Liver (tissue), 9 donors: ENCODE data around the gene LHX6. TPM values are rescaled to one million over a fixed set of nuclear protein-coding genes. Genes with fewer than 3 reads are reported as not detected.

Experiments
- DNase-seq: peaks from one replicate; pipeline ENCODE4 v3.0.0-alpha.2; 2017; ENCODE audit warnings: low spot score
- H3K27ac ChIP-seq, 2 donors: one replicate each; pipeline ENCODE4 v1.7.0; 2013; ENCODE audit warnings: inconsistent platforms in 2 of 2, low read length in 2 of 2, control low read depth in 1 of 2, low read depth in 1 of 2, mild to moderate bottlenecking in 1 of 2
- H3K27me3 ChIP-seq, 4 donors: one replicate each; pipeline versions ENCODE4 v1.6.1 to v1.7.0; 2013; ENCODE audit warnings: low read length in 3 of 4, inconsistent platforms in 1 of 4, mild to moderate bottlenecking in 1 of 4, moderate library complexity in 1 of 4; ENCODE audit not compliant: control insufficient read depth in 4 of 4, insufficient read depth in 4 of 4
- H3K36me3 ChIP-seq, 4 donors: one replicate each; pipeline versions ENCODE4 v1.6.1 to v1.7.0; 2013; ENCODE audit warnings: low read length in 3 of 4, mild to moderate bottlenecking in 3 of 4, low read depth in 1 of 4, moderate library complexity in 1 of 4; ENCODE audit not compliant: control insufficient read depth in 4 of 4, insufficient read depth in 3 of 4
- H3K4me1 ChIP-seq, 4 donors: one replicate each; pipeline versions ENCODE4 v1.6.1 to v1.7.0; 2013; ENCODE audit warnings: low read length in 3 of 4, mild to moderate bottlenecking in 3 of 4, moderate library complexity in 1 of 4; ENCODE audit not compliant: control insufficient read depth in 4 of 4, insufficient read depth in 4 of 4
- H3K4me3 ChIP-seq, 3 donors: one replicate each; pipeline versions ENCODE4 v1.6.1 to v1.7.0; 2013; ENCODE audit warnings: low read length in 3 of 3, control low read depth in 1 of 3, low read depth in 1 of 3, mild to moderate bottlenecking in 1 of 3
- H3K9ac ChIP-seq, 2 donors: one replicate each; pipeline ENCODE4 v1.7.0; 2013; ENCODE audit warnings: low read length in 2 of 2, mild to moderate bottlenecking in 2 of 2, moderate library complexity in 2 of 2, control low read depth in 1 of 2, low read depth in 1 of 2
- H3K9me3 ChIP-seq, 4 donors: one replicate each; pipeline versions ENCODE4 v1.6.1 to v1.7.0; 2013; ENCODE audit warnings: low read length in 3 of 4; ENCODE audit not compliant: control insufficient read depth in 4 of 4
- EGR1 ChIP-seq, 2 donors: IDR thresholded peaks; 2 replicates each; pipeline ENCODE4 v1.6.1; 2016 to 2018; ENCODE audit warnings: antibody characterized with exemption in 2 of 2, low read depth in 2 of 2
- FOXA1 ChIP-seq: IDR thresholded peaks from 2 replicates; pipeline ENCODE4 v1.6.1; 2016; ENCODE audit warnings: antibody characterized with exemption
- FOXA2 ChIP-seq: IDR thresholded peaks from 2 replicates; pipeline ENCODE4 v1.6.1; 2016; ENCODE audit warnings: antibody characterized with exemption
- GABPA ChIP-seq, 2 donors: IDR thresholded peaks in 1 of 2; conservative IDR thresholded peaks in 1 of 2; 2 replicates each; pipeline ENCODE4 v1.6.1; 2016; ENCODE audit warnings: antibody characterized with exemption in 2 of 2, mild to moderate bottlenecking in 1 of 2, moderate library complexity in 1 of 2
- HNF4A ChIP-seq, 2 donors: conservative IDR thresholded peaks; 2 replicates each; pipeline ENCODE4 v1.6.1; 2016; ENCODE audit warnings: antibody characterized with exemption in 2 of 2, mild to moderate bottlenecking in 2 of 2
- HNF4G ChIP-seq: IDR thresholded peaks from 2 replicates; pipeline ENCODE4 v1.6.1; 2016; ENCODE audit warnings: antibody characterized with exemption
- JUND ChIP-seq, 2 donors: IDR thresholded peaks; 2 replicates each; pipeline ENCODE4 v1.6.1; 2016; ENCODE audit warnings: antibody characterized with exemption in 2 of 2
- NR2F2 ChIP-seq: IDR thresholded peaks from 2 replicates; pipeline ENCODE4 v1.6.1; 2016; ENCODE audit warnings: antibody characterized with exemption
- RAD21 ChIP-seq, 2 donors: IDR thresholded peaks; 2 replicates each; pipeline ENCODE4 v1.6.1; 2016; ENCODE audit warnings: antibody characterized with exemption in 2 of 2, mild to moderate bottlenecking in 2 of 2
- RXRA ChIP-seq, 2 donors: IDR thresholded peaks; 2 replicates each; pipeline ENCODE4 v1.6.1; 2017 to 2018; ENCODE audit warnings: antibody characterized with exemption in 2 of 2, mild to moderate bottlenecking in 1 of 2
- SP1 ChIP-seq: IDR thresholded peaks from 2 replicates; pipeline ENCODE4 v1.6.1; 2018; ENCODE audit warnings: antibody characterized with exemption, mild to moderate bottlenecking
- TAF1 ChIP-seq: conservative IDR thresholded peaks from 2 replicates; pipeline ENCODE4 v1.6.1; 2016; ENCODE audit warnings: antibody characterized with exemption, mild to moderate bottlenecking
- YY1 ChIP-seq: IDR thresholded peaks from 2 replicates; pipeline ENCODE4 v1.6.1; 2016; ENCODE audit warnings: antibody characterized with exemption, mild to moderate bottlenecking
- WGBS: extraction: QIAGEN DNeasy Blood & Tissue Kit; methylation state at CpG from one replicate; pipeline ENCODE4 v1.1.7; 2013; 5-methylcytosine and 5-hydroxymethylcytosine counted together
- polyA plus RNA-seq, 2 donors: library from polyadenylated mRNA; stranded (reverse) in 1 of 2; unstranded in 1 of 2; fragments of 200-250 nt in 1 of 2; fragments of >200 nt in 1 of 2; fragmentation: Nextera tagmentation in 1 of 2; extraction: Ambion mirVana in 1 of 2; gene quantifications; one replicate each; pipeline versions ENCODE4 v1.2.1 to v1.2.3, GENCODE V29; 2013 to 2015
- total RNA-seq, 2 donors: library from RNA; depleted of rRNA; stranded (reverse); fragments of >200 nt; gene quantifications; one replicate each; pipeline ENCODE4 v1.2.3, GENCODE V29; 2014
- TF ChIP-seq, protein P1 (sequence below): IDR thresholded peaks from 2 replicates; pipeline ENCODE4 v1.6.1; 2016; ENCODE audit warnings: antibody characterized with exemption, mild to moderate bottlenecking
- TF ChIP-seq, protein P2 (sequence below): IDR thresholded peaks from 2 replicates; pipeline ENCODE4 v1.6.1; 2016; ENCODE audit warnings: antibody characterized with exemption
- TF ChIP-seq, protein P3 (sequence below): IDR thresholded peaks from 2 replicates; pipeline ENCODE4 v1.6.1; 2016; ENCODE audit warnings: antibody characterized with exemption
- TF ChIP-seq, protein P4 (sequence below): fragments of 150-350 bp; IDR thresholded peaks from 2 replicates; pipeline ENCODE4 v1.5.1; 2017; ENCODE audit warnings: improper control_type of control experiment, low read depth, low read length; ENCODE audit not compliant: missing input control
- TF ChIP-seq, protein P5 (sequence below): IDR thresholded peaks from 2 replicates; pipeline ENCODE4 v1.6.1; 2016; ENCODE audit warnings: antibody characterized with exemption
- donor health status: healthy.
- donor health status: healthy.
- donor health status: healthy.
- donor health status: healthy.
- donor health status: healthy.

LHX6 gene
- total and polyA plus RNA-seq, 4 donors: 0.05 to 0.33 (median 0.18) TPM

DNA sequence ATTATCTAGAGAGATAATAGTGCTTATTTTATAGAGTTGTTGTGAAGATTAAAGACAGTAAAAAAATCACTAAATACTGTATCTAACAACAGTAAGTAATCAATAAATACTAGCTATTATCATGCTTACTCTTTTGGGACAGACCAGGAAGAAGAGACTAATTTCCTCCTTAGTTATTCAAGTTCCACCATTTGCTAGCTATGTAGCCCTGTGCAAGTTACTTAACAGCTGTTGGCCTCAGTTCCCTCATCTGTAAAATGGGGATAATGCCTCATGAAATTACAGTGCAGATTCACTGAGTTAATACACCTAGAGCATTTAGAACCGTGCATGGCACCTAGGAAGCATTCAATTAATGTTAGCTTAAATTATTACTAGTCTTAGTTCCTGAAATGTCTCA lies 33.3 kb upstream of the LHX6 start:
- peaks cover 5 to 37% (median 21%) of the 10 kb centered on the region in 4 donors for H3K4me1 ChIP-seq
- no peak overlapping the region for H3K4me3 ChIP-seq
- no peaks in the 10 kb centered on the region for H3K27me3 ChIP-seq
- H3K9ac ChIP-seq: no peak overlapping the region
- 95% methylated on average over 1 of the region's 1 CpG for WGBS
- no peaks in the 10 kb centered on the region for H3K9me3 ChIP-seq
- H3K36me3 ChIP-seq: peaks cover 2 to 17% (median 12%) of the 10 kb centered on the region in 4 donors
- no peak overlapping the region for H3K27ac ChIP-seq
- DNase-seq: no peak
- TF ChIP-seq RXRA (IDR thresholded peaks at IDR 0.05) (no peak), JUND (IDR thresholded peaks at IDR 0.05) (no peak), EGR1 (IDR thresholded peaks at IDR 0.05; ENCODE audit: low read depth in 2 of 2) (no peak), TAF1 (no peak), GABPA (IDR thresholded peaks at IDR 0.05 in 1 of 2, conservative IDR thresholded peaks at IDR 0.05 in 1 of 2) (no peak), FOXA1 (no peak), SP1 (no peak), HNF4G (no peak), NR2F2 (no peak), HNF4A (conservative IDR thresholded peaks at IDR 0.05) (no peak), RAD21 (IDR thresholded peaks at IDR 0.05) (no peak)
- TF ChIP-seq, protein P1, sequence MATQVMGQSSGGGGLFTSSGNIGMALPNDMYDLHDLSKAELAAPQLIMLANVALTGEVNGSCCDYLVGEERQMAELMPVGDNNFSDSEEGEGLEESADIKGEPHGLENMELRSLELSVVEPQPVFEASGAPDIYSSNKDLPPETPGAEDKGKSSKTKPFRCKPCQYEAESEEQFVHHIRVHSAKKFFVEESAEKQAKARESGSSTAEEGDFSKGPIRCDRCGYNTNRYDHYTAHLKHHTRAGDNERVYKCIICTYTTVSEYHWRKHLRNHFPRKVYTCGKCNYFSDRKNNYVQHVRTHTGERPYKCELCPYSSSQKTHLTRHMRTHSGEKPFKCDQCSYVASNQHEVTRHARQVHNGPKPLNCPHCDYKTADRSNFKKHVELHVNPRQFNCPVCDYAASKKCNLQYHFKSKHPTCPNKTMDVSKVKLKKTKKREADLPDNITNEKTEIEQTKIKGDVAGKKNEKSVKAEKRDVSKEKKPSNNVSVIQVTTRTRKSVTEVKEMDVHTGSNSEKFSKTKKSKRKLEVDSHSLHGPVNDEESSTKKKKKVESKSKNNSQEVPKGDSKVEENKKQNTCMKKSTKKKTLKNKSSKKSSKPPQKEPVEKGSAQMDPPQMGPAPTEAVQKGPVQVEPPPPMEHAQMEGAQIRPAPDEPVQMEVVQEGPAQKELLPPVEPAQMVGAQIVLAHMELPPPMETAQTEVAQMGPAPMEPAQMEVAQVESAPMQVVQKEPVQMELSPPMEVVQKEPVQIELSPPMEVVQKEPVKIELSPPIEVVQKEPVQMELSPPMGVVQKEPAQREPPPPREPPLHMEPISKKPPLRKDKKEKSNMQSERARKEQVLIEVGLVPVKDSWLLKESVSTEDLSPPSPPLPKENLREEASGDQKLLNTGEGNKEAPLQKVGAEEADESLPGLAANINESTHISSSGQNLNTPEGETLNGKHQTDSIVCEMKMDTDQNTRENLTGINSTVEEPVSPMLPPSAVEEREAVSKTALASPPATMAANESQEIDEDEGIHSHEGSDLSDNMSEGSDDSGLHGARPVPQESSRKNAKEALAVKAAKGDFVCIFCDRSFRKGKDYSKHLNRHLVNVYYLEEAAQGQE: no peak
- TF ChIP-seq, protein P2, sequence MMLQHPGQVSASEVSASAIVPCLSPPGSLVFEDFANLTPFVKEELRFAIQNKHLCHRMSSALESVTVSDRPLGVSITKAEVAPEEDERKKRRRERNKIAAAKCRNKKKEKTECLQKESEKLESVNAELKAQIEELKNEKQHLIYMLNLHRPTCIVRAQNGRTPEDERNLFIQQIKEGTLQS: no peak
- TF ChIP-seq, protein P3, sequence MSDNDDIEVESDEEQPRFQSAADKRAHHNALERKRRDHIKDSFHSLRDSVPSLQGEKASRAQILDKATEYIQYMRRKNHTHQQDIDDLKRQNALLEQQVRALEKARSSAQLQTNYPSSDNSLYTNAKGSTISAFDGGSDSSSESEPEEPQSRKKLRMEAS: no peak
- TF ChIP-seq, protein P4, sequence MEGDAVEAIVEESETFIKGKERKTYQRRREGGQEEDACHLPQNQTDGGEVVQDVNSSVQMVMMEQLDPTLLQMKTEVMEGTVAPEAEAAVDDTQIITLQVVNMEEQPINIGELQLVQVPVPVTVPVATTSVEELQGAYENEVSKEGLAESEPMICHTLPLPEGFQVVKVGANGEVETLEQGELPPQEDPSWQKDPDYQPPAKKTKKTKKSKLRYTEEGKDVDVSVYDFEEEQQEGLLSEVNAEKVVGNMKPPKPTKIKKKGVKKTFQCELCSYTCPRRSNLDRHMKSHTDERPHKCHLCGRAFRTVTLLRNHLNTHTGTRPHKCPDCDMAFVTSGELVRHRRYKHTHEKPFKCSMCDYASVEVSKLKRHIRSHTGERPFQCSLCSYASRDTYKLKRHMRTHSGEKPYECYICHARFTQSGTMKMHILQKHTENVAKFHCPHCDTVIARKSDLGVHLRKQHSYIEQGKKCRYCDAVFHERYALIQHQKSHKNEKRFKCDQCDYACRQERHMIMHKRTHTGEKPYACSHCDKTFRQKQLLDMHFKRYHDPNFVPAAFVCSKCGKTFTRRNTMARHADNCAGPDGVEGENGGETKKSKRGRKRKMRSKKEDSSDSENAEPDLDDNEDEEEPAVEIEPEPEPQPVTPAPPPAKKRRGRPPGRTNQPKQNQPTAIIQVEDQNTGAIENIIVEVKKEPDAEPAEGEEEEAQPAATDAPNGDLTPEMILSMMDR: no peak
- TF ChIP-seq, protein P5, sequence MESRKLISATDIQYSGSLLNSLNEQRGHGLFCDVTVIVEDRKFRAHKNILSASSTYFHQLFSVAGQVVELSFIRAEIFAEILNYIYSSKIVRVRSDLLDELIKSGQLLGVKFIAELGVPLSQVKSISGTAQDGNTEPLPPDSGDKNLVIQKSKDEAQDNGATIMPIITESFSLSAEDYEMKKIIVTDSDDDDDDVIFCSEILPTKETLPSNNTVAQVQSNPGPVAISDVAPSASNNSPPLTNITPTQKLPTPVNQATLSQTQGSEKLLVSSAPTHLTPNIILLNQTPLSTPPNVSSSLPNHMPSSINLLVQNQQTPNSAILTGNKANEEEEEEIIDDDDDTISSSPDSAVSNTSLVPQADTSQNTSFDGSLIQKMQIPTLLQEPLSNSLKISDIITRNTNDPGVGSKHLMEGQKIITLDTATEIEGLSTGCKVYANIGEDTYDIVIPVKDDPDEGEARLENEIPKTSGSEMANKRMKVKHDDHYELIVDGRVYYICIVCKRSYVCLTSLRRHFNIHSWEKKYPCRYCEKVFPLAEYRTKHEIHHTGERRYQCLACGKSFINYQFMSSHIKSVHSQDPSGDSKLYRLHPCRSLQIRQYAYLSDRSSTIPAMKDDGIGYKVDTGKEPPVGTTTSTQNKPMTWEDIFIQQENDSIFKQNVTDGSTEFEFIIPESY: no peak

DNA sequence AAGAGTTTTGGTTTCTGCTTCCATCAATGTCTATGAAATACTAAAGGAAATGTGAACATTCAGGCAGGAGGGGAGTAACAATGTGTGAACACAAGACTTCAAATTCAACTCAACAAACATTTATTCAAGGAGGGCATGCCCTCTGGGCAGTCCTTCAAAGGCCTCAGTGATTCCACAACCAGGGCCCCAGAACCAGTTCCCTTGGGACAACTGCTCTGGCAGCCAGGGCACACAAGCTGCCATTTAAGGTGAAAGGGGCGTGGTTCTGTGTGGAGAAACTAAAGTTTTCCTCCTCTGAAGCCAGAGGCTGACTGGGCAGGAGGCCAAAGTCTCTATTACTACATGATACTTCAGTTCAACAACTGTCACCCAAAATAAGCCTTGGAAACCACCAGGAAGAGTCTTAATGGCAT lies 32.7 kb upstream of the LHX6 start:
- no peak for DNase-seq
- H3K36me3 ChIP-seq: peaks cover 2 to 17% (median 12%) of the 10 kb centered on the region in 4 donors
- no peak overlapping the region for H3K9ac ChIP-seq
- no peak overlapping the region for H3K27ac ChIP-seq
- no peaks in the 10 kb centered on the region for H3K27me3 ChIP-seq
- H3K4me1 ChIP-seq: peaks cover 5 to 37% (median 21%) of the 10 kb centered on the region in 4 donors
- no peaks in the 10 kb centered on the region for H3K9me3 ChIP-seq
- 40% methylated on average over 1 of the region's 1 CpG for WGBS
- H3K4me3 ChIP-seq: no peak overlapping the region
- TF ChIP-seq TAF1 (no peak), EGR1 (IDR thresholded peaks at IDR 0.05; ENCODE audit: low read depth in 2 of 2) (no peak), GABPA (IDR thresholded peaks at IDR 0.05 in 1 of 2, conservative IDR thresholded peaks at IDR 0.05 in 1 of 2) (no peak), YY1 (no peak), FOXA2 (no peak), RXRA (IDR thresholded peaks at IDR 0.05) (no peak)
- TF ChIP-seq, protein P2: no peak
- TF ChIP-seq, protein P3: no peak
- TF ChIP-seq, protein P1: no peak
